GM19035 (cell line): ENCODE data around the gene CIT.

Experiments
- ATAC-seq: cut with Tn5 transposase; IDR thresholded peaks from one replicate; pipeline ENCODE4 v1.9.1; 2021; ENCODE audit not compliant: unreplicated experiment

Gene CIT

GRCh38 chr12:119864591-119864990 lies 12.5 kb downstream of the CIT start:
- no peak for ATAC-seq

GRCh38 chr12:119859241-119859640 lies 17.9 kb downstream of the CIT start:
- ATAC-seq = no peak

- ATAC-seq = no peak
Measured at GRCh38 chr12:119857041-119857591, 20.0 kb downstream of the CIT start.

- no peak for ATAC-seq
Measured at GRCh38 chr12:119850330-119850729, 26.8 kb downstream of the CIT start.

- ATAC-seq = no peak
Measured at GRCh38 chr12:119843100-119843499, 34.0 kb downstream of the CIT start.

GRCh38 chr12:119842380-119842779 lies 34.7 kb downstream of the CIT start:
- ATAC-seq = no peak

- ATAC-seq = no peak
Measured at GRCh38 chr12:119841433-119842210, 35.5 kb downstream of the CIT start.

GRCh38 chr12:119840582-119840981 lies 36.5 kb downstream of the CIT start:
- ATAC-seq = no peak

- no peak for ATAC-seq
Measured at GRCh38 chr12:119840168-119840567, 37.0 kb downstream of the CIT start.

- ATAC-seq = no peak
Measured at GRCh38 chr12:119838826-119839600, 38.1 kb downstream of the CIT start.

- no peak for ATAC-seq
Measured at GRCh38 chr12:119836781-119837180, 40.3 kb downstream of the CIT start.

- no peak for ATAC-seq
Measured at GRCh38 chr12:119835068-119835467, 42.1 kb downstream of the CIT start.

GRCh38 chr12:119829439-119829838 lies 47.7 kb downstream of the CIT start:
- no peak for ATAC-seq

GRCh38 chr12:119828300-119828699 lies 48.8 kb downstream of the CIT start:
- no peak for ATAC-seq

- no peak for ATAC-seq
Measured at GRCh38 chr12:119827760-119828159, 49.4 kb downstream of the CIT start.

GRCh38 chr12:119826661-119827445 lies 50.3 kb downstream of the CIT start:
- no peak for ATAC-seq

GRCh38 chr12:119825262-119825661 lies 51.9 kb downstream of the CIT start:
- no peak for ATAC-seq

GRCh38 chr12:119822046-119822445 lies 55.1 kb downstream of the CIT start:
- no peak for ATAC-seq

- no peak for ATAC-seq
Measured at GRCh38 chr12:119819322-119819721, 57.8 kb downstream of the CIT start.

- ATAC-seq = no peak
Measured at GRCh38 chr12:119817546-119818343, 59.4 kb downstream of the CIT start.
